Esophagus (tissue), 2 donors: ENCODE data around the gene BICDL1. TPM values are rescaled to one million over a fixed set of nuclear protein-coding genes. Genes with fewer than 3 reads are reported as not detected.

Experiments used
- H3K27ac ChIP-seq, 2 donors: one replicate each; pipeline ENCODE4 v1.5.1; 2013; ENCODE audit warnings: low read depth in 2 of 2, mild to moderate bottlenecking in 2 of 2, inconsistent platforms in 1 of 2, low read length in 1 of 2, moderate library complexity in 1 of 2
- H3K27me3 ChIP-seq, 2 donors: one replicate each; pipeline ENCODE4 v1.6.1; 2013; ENCODE audit warnings: low read length in 2 of 2, control low read depth in 1 of 2, mild to moderate bottlenecking in 1 of 2; ENCODE audit not compliant: insufficient read depth in 2 of 2, control insufficient read depth in 1 of 2
- H3K36me3 ChIP-seq, 2 donors: one replicate each; pipeline ENCODE4 v1.6.1; 2013; ENCODE audit warnings: low read length in 1 of 2; ENCODE audit not compliant: control insufficient read depth in 2 of 2, insufficient read depth in 2 of 2
- H3K4me1 ChIP-seq, 2 donors: one replicate each; pipeline ENCODE4 v1.6.1; 2013; ENCODE audit warnings: low read length in 1 of 2; ENCODE audit not compliant: control insufficient read depth in 2 of 2, insufficient read depth in 2 of 2
- H3K4me3 ChIP-seq, 2 donors: one replicate each; pipeline ENCODE4 v1.5.1; 2013; ENCODE audit warnings: low read length in 2 of 2, mild to moderate bottlenecking in 2 of 2, low read depth in 1 of 2, moderate library complexity in 1 of 2
- H3K9me3 ChIP-seq, 2 donors: one replicate each; pipeline ENCODE4 v1.6.1; 2013; ENCODE audit warnings: mild to moderate bottlenecking in 2 of 2, low read depth in 1 of 2, low read length in 1 of 2, moderate library complexity in 1 of 2; ENCODE audit not compliant: control insufficient read depth in 2 of 2, insufficient read depth in 1 of 2
- whole genome bisulfite sequencing, 2 donors: extraction: QIAGEN DNeasy Blood & Tissue Kit; methylation state at CpG; one replicate each; pipeline ENCODE4 v1.1.7; 2013; 5-methylcytosine and 5-hydroxymethylcytosine counted together
- polyA plus RNA-seq, 2 donors: library from polyadenylated mRNA; stranded (reverse); fragments of 200-250 nt; gene quantifications; one replicate each; pipeline ENCODE4 v1.2.3, GENCODE V29; 2013
- donor health status: healthy with polysubstance abuse.
- donor health status: Bipolar disorder and iron deficiency.

Gene BICDL1
- polyA plus RNA-seq, 2 donors: 34.5 to 54.7 TPM

- Histone ChIP-seq H3K4me3 (no peak overlapping the region), H3K27ac (no peak overlapping the region), H3K9me3 (no peaks in the 10 kb centered on the region), H3K4me1 (no peaks in the 10 kb centered on the region), H3K36me3 (peaks cover 0 to 9% of the 10 kb centered on the region in 2 donors), H3K27me3 (no peaks in the 10 kb centered on the region)
- WGBS, 2 donors: 92 to 93% methylated on average over 3 of the region's 3 CpGs
These were observed 74.0 kb downstream of the BICDL1 start for GRCh38 chr12:120062976-120063579.

GRCh38 chr12:120064054-120064940 is 75.3 kb downstream of the BICDL1 start:
- no peaks in the 10 kb centered on the region for H3K27me3 ChIP-seq
- H3K36me3 ChIP-seq: peaks cover 0 to 11% of the 10 kb centered on the region in 2 donors
- H3K4me3 ChIP-seq: no peak overlapping the region
- no peaks in the 10 kb centered on the region for H3K4me1 ChIP-seq
- no peaks in the 10 kb centered on the region for H3K9me3 ChIP-seq
- peak overlapping the region in 1 of 2 donors; percentile 43 for H3K27ac ChIP-seq
- WGBS, 2 donors: 62 to 68% methylated on average over 16 of the region's 16 CpGs

- Histone ChIP-seq H3K4me1 (no peaks in the 10 kb centered on the region), H3K27me3 (no peaks in the 10 kb centered on the region), H3K36me3 (peaks cover 0 to 12% of the 10 kb centered on the region in 2 donors), H3K9me3 (no peaks in the 10 kb centered on the region), H3K27ac (no peak overlapping the region), H3K4me3 (no peak overlapping the region)
- 89 to 92% methylated on average over 1 of the region's 1 CpG for WGBS, 2 donors
These were observed 76.4 kb downstream of the BICDL1 start for GRCh38 chr12:120065472-120065871.

- Histone ChIP-seq H3K4me3 (no peak overlapping the region), H3K9me3 (no peaks in the 10 kb centered on the region), H3K36me3 (peaks cover 0 to 12% of the 10 kb centered on the region in 2 donors), H3K27me3 (no peaks in the 10 kb centered on the region), H3K27ac (no peak overlapping the region), H3K4me1 (no peaks in the 10 kb centered on the region)
- WGBS, 2 donors: 82 to 89% methylated on average over 2 of the region's 2 CpGs
These were observed 77.3 kb downstream of the BICDL1 start for GRCh38 chr12:120066341-120066740.

GRCh38 chr12:120067084-120067869 is 78.2 kb downstream of the BICDL1 start:
- Histone ChIP-seq H3K9me3 (no peaks in the 10 kb centered on the region), H3K4me1 (peaks cover 0 to 4% of the 10 kb centered on the region in 2 donors), H3K4me3 (no peak overlapping the region), H3K27me3 (no peaks in the 10 kb centered on the region), H3K36me3 (peaks cover 0 to 14% of the 10 kb centered on the region in 2 donors), H3K27ac (no peak overlapping the region)
- 75 to 83% methylated on average over 3 of the region's 3 CpGs for WGBS, 2 donors

- no peak overlapping the region for H3K27ac ChIP-seq
- H3K36me3 ChIP-seq: peaks cover 0 to 17% of the 10 kb centered on the region in 2 donors
- WGBS, 2 donors: 62 to 76% methylated on average over 3 of the region's 3 CpGs
These were observed 78.9 kb downstream of the BICDL1 start for GRCh38 chr12:120067901-120068300.

GRCh38 chr12:120069278-120069677 is 80.2 kb downstream of the BICDL1 start:
- Histone ChIP-seq H3K9me3 (no peaks in the 10 kb centered on the region), H3K27me3 (no peaks in the 10 kb centered on the region), H3K27ac (no peak overlapping the region), H3K36me3 (peaks cover 0 to 19% of the 10 kb centered on the region in 2 donors), H3K4me1 (peaks cover 0 to 7% of the 10 kb centered on the region in 2 donors), H3K4me3 (no peak overlapping the region)
- WGBS, 2 donors: 79 to 90% methylated on average over 5 of the region's 5 CpGs

More at GRCh38 chr12:120067901-120068300, 78.9 kb downstream of the BICDL1 start:
- H3K9me3 ChIP-seq: no peaks in the 10 kb centered on the region
- no peaks in the 10 kb centered on the region for H3K27me3 ChIP-seq
- peaks cover 0 to 7% of the 10 kb centered on the region in 2 donors for H3K4me1 ChIP-seq
- no peak overlapping the region for H3K4me3 ChIP-seq

GRCh38 chr12:120071493-120072020 is 82.5 kb downstream of the BICDL1 start:
- Histone ChIP-seq H3K27me3 (no peaks in the 10 kb centered on the region), H3K27ac (no peak overlapping the region), H3K36me3 (peaks cover 0 to 12% of the 10 kb centered on the region in 2 donors), H3K4me3 (no peak overlapping the region), H3K4me1 (peaks cover 0 to 7% of the 10 kb centered on the region in 2 donors), H3K9me3 (no peaks in the 10 kb centered on the region)
- WGBS, 2 donors: 88 to 91% methylated on average over 6 of the region's 6 CpGs
